ENCODE data around the gene CLEC16A.

CLEC16A gene

GRCh38 chr16:11105038-11105903 lies 160.9 kb downstream of the CLEC16A start:
- no peak for FAIRE-seq

GRCh38 chr16:11106726-11107125 lies 162.4 kb downstream of the CLEC16A start:
- FAIRE-seq: no peak

GRCh38 chr16:11107780-11108465 lies 163.6 kb downstream of the CLEC16A start:
- no peak for FAIRE-seq

GRCh38 chr16:11108466-11108805 lies 164.1 kb downstream of the CLEC16A start:
- FAIRE-seq: no peak

GRCh38 chr16:11109566-11109965 lies 165.2 kb downstream of the CLEC16A start:
- no peak for FAIRE-seq

- FAIRE-seq: no peak
Measured at GRCh38 chr16:11111150-11111549, 166.8 kb downstream of the CLEC16A start.

- no peak for FAIRE-seq
Measured at GRCh38 chr16:11111856-11112634, 167.7 kb downstream of the CLEC16A start.

- no peak for FAIRE-seq
Measured at GRCh38 chr16:11112723-11113348, 168.5 kb downstream of the CLEC16A start.

- FAIRE-seq: no peak
Measured at GRCh38 chr16:11114366-11115164, 170.2 kb downstream of the CLEC16A start.

- no peak for FAIRE-seq
Measured at GRCh38 chr16:11117576-11118211, 173.3 kb downstream of the CLEC16A start.

GRCh38 chr16:11118479-11118878 lies 174.1 kb downstream of the CLEC16A start:
- FAIRE-seq: no peak

GRCh38 chr16:11121083-11121608 lies 176.8 kb downstream of the CLEC16A start:
- no peak for FAIRE-seq

- FAIRE-seq: no peak
Measured at GRCh38 chr16:11121914-11122692, 177.7 kb downstream of the CLEC16A start.

- no peak for FAIRE-seq
Measured at GRCh38 chr16:11123666-11124065, 179.3 kb downstream of the CLEC16A start.

GRCh38 chr16:11125936-11126335 lies 181.6 kb downstream of the CLEC16A start:
- FAIRE-seq: no peak

- no peak for FAIRE-seq
Measured at GRCh38 chr16:11126399-11127054, 182.2 kb downstream of the CLEC16A start.

GRCh38 chr16:11127610-11128195 lies 183.3 kb downstream of the CLEC16A start:
- no peak for FAIRE-seq

GRCh38 chr16:11128211-11129141 lies 184.1 kb downstream of the CLEC16A start:
- FAIRE-seq: no peak
